HT-29 (cell line): Measurements from ENCODE around the gene EFCAB8. TPM values are rescaled to one million over a fixed set of nuclear protein-coding genes. Genes with fewer than 3 reads are reported as not detected.
"Not testable (repeated sequence)": the region's sequence is repeated elsewhere in the genome, so short reads cannot be mapped to it uniquely, and the experiment has no call there.

Experiments
- DNase-seq: peaks from one replicate; pipeline ENCODE4 v3.0.0-alpha.2; 2015; ENCODE audit warnings: low spot score
- total RNA-seq: library from RNA; depleted of rRNA; stranded (reverse); fragments of >200 nt; shearing (Covaris generic); gene quantifications from 2 replicates; pipeline ENCODE4 v1.2.3, GENCODE V29; 2014

The EFCAB8 gene
- total RNA-seq, 1 experiment from 2014 or later, result 0.10 TPM

- no peak for DNase-seq
These were observed 99.9 kb downstream of the EFCAB8 start for GRCh38 chr20:32958574-32958973.

GRCh38 chr20:32959351-32960221 lies 100.9 kb downstream of the EFCAB8 start:
- no peak for DNase-seq

- no peak for DNase-seq
These were observed 101.4 kb downstream of the EFCAB8 start for GRCh38 chr20:32960222-32960518.

GRCh38 chr20:32960849-32961731 lies 102.4 kb downstream of the EFCAB8 start:
- no peak for DNase-seq

GRCh38 chr20:32962053-32962452 lies 103.3 kb downstream of the EFCAB8 start:
- no peak for DNase-seq

GRCh38 chr20:32962646-32963045 lies 103.9 kb downstream of the EFCAB8 start:
- DNase-seq, result not testable (repeated sequence)

- DNase-seq, result no peak
These were observed 104.5 kb downstream of the EFCAB8 start for GRCh38 chr20:32963176-32963575.

- no peak for DNase-seq
These were observed 105.9 kb downstream of the EFCAB8 start for GRCh38 chr20:32964575-32964974.

- no peak for DNase-seq
These were observed 106.4 kb downstream of the EFCAB8 start for GRCh38 chr20:32965115-32965514.

GRCh38 chr20:32965581-32966373 lies 107.1 kb downstream of the EFCAB8 start:
- no peak for DNase-seq

- no peak for DNase-seq
These were observed 107.7 kb downstream of the EFCAB8 start for GRCh38 chr20:32966382-32966781.

GRCh38 chr20:32966881-32967781 lies 108.4 kb downstream of the EFCAB8 start:
- no peak for DNase-seq

GRCh38 chr20:32967961-32968457 lies 109.3 kb downstream of the EFCAB8 start:
- no peak for DNase-seq

GRCh38 chr20:32968478-32969241 lies 109.9 kb downstream of the EFCAB8 start:
- no peak for DNase-seq

- no peak for DNase-seq
These were observed 110.8 kb downstream of the EFCAB8 start for GRCh38 chr20:32969356-32970114.

GRCh38 chr20:32970115-32970972 lies 111.6 kb downstream of the EFCAB8 start:
- no peak for DNase-seq

GRCh38 chr20:32970973-32971300 lies 112.2 kb downstream of the EFCAB8 start:
- no peak for DNase-seq

- DNase-seq, result no peak
These were observed 113.0 kb downstream of the EFCAB8 start for GRCh38 chr20:32971703-32972161.
